Nephron progenitor cell (in vitro differentiated cells): ENCODE data around the gene SAT1.

Experiments used
- DNase-seq: peaks from one replicate; pipeline ENCODE4 v3.0.0; 2021
- H3K27ac Mint-ChIP-seq: 2 replicates; pipeline ENCODE4 v1.8.0; 2021; ENCODE audit warnings: mild to moderate bottlenecking, moderate library complexity, mixed read lengths
- H3K27me3 Mint-ChIP-seq: 2 replicates; pipeline ENCODE4 v1.8.0; 2021; ENCODE audit warnings: mild to moderate bottlenecking, low read depth, mixed read lengths; ENCODE audit not compliant: poor library complexity
- H3K36me3 Mint-ChIP-seq: 2 replicates; pipeline ENCODE4 v1.8.0; 2021; ENCODE audit warnings: low read depth, mixed read lengths
- H3K4me1 Mint-ChIP-seq: 2 replicates; pipeline ENCODE4 v1.8.0; 2021; ENCODE audit warnings: mixed read lengths
- H3K4me3 Mint-ChIP-seq: 2 replicates; pipeline ENCODE4 v1.8.0; 2021; ENCODE audit warnings: mild to moderate bottlenecking, moderate library complexity, mixed read lengths
- H3K9me3 Mint-ChIP-seq: 2 replicates; pipeline ENCODE4 v1.8.0; 2021; ENCODE audit warnings: mild to moderate bottlenecking, moderate library complexity, mixed read lengths
- CTCF ChIP-seq: fragments of 200-600 bp; sonication (generic); IDR thresholded peaks from 2 replicates; pipeline ENCODE4 v1.5.0; 2021; ENCODE audit warnings: antibody characterized with exemption

SAT1 gene

GRCh38 chrX:23822397-23822796 lies 39.4 kb downstream of the SAT1 start:
- no peak for DNase-seq
- TF ChIP-seq CTCF: no peak
- peak overlapping the region; percentile 90 for H3K27ac Mint-ChIP-seq
- no peaks in the 10 kb centered on the region for H3K9me3 Mint-ChIP-seq
- peaks cover 7% of the 10 kb centered on the region for H3K36me3 Mint-ChIP-seq
- no peak overlapping the region for H3K4me3 Mint-ChIP-seq
- peaks cover 3% of the 10 kb centered on the region for H3K27me3 Mint-ChIP-seq
- H3K4me1 Mint-ChIP-seq: peaks cover 33% of the 10 kb centered on the region

- Mint-ChIP-seq H3K27ac (peak overlapping the region; percentile 51), H3K27me3 (peaks cover 3% of the 10 kb centered on the region), H3K4me3 (no peak overlapping the region), H3K36me3 (peaks cover 7% of the 10 kb centered on the region), H3K4me1 (peaks cover 31% of the 10 kb centered on the region), H3K9me3 (no peaks in the 10 kb centered on the region)
- TF ChIP-seq CTCF: no peak
- DNase-seq: no peak
Observed at GRCh38 chrX:23822841-23823240, 39.9 kb downstream of the SAT1 start.

GRCh38 chrX:23825675-23826074 lies 42.7 kb downstream of the SAT1 start:
- H3K27me3 Mint-ChIP-seq: no peaks in the 10 kb centered on the region
- H3K4me1 Mint-ChIP-seq: peaks cover 20% of the 10 kb centered on the region
- TF ChIP-seq CTCF: no peak
- no peak for DNase-seq
- no peaks in the 10 kb centered on the region for H3K9me3 Mint-ChIP-seq
- peaks cover 7% of the 10 kb centered on the region for H3K36me3 Mint-ChIP-seq
- peak overlapping the region; percentile 71 for H3K27ac Mint-ChIP-seq
- H3K4me3 Mint-ChIP-seq: no peak overlapping the region

- Mint-ChIP-seq H3K4me3 (no peak overlapping the region), H3K27ac (peak overlapping the region; percentile 71), H3K4me1 (peaks cover 20% of the 10 kb centered on the region), H3K36me3 (peaks cover 7% of the 10 kb centered on the region), H3K9me3 (no peaks in the 10 kb centered on the region), H3K27me3 (no peaks in the 10 kb centered on the region)
- TF ChIP-seq CTCF: no peak
- no peak for DNase-seq
Observed at GRCh38 chrX:23826216-23826615, 43.2 kb downstream of the SAT1 start.

- Mint-ChIP-seq H3K4me3 (no peak overlapping the region), H3K27ac (no peak overlapping the region), H3K27me3 (no peaks in the 10 kb centered on the region), H3K36me3 (peaks cover 7% of the 10 kb centered on the region), H3K9me3 (no peaks in the 10 kb centered on the region), H3K4me1 (peaks cover 20% of the 10 kb centered on the region)
- no peak for TF ChIP-seq CTCF
- DNase-seq: no peak
Observed at GRCh38 chrX:23826653-23827052, 43.7 kb downstream of the SAT1 start.

GRCh38 chrX:23828881-23829280 lies 45.9 kb downstream of the SAT1 start:
- no peak overlapping the region for H3K4me3 Mint-ChIP-seq
- no peaks in the 10 kb centered on the region for H3K27me3 Mint-ChIP-seq
- no peak overlapping the region for H3K27ac Mint-ChIP-seq
- TF ChIP-seq CTCF: no peak
- no peak for DNase-seq
- H3K4me1 Mint-ChIP-seq: peaks cover 13% of the 10 kb centered on the region
- peaks cover 13% of the 10 kb centered on the region for H3K36me3 Mint-ChIP-seq
- no peaks in the 10 kb centered on the region for H3K9me3 Mint-ChIP-seq
